Panc1 (cell line): Measurements from ENCODE around the gene FAM20B.

ENCODE experiments used
- POLR2AphosphoS5 ChIP-seq: IDR thresholded peaks from 2 replicates; pipeline ENCODE4 v1.6.1; 2012; ENCODE audit warnings: mild to moderate bottlenecking, low read depth, low read length, moderate library complexity
- TF ChIP-seq, protein P1 (sequence below): fragments of 450-650 bp; IDR thresholded peaks from 2 replicates; pipeline ENCODE4 v1.5.1; 2017; ENCODE audit warnings: mild to moderate bottlenecking
- TF ChIP-seq, protein P2 (sequence below), 2 experiments: IDR thresholded peaks; 2 replicates each; pipeline ENCODE4 v1.6.1; 2011 to 2012; ENCODE audit warnings: low read depth in 2 of 2, control low read depth in 1 of 2, low read length in 1 of 2, mild to moderate bottlenecking in 1 of 2, moderate library complexity in 1 of 2; ENCODE audit not compliant: insufficient read depth in 1 of 2

- TF ChIP-seq, protein P1, sequence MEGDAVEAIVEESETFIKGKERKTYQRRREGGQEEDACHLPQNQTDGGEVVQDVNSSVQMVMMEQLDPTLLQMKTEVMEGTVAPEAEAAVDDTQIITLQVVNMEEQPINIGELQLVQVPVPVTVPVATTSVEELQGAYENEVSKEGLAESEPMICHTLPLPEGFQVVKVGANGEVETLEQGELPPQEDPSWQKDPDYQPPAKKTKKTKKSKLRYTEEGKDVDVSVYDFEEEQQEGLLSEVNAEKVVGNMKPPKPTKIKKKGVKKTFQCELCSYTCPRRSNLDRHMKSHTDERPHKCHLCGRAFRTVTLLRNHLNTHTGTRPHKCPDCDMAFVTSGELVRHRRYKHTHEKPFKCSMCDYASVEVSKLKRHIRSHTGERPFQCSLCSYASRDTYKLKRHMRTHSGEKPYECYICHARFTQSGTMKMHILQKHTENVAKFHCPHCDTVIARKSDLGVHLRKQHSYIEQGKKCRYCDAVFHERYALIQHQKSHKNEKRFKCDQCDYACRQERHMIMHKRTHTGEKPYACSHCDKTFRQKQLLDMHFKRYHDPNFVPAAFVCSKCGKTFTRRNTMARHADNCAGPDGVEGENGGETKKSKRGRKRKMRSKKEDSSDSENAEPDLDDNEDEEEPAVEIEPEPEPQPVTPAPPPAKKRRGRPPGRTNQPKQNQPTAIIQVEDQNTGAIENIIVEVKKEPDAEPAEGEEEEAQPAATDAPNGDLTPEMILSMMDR: no peak
- TF ChIP-seq, protein P2, sequence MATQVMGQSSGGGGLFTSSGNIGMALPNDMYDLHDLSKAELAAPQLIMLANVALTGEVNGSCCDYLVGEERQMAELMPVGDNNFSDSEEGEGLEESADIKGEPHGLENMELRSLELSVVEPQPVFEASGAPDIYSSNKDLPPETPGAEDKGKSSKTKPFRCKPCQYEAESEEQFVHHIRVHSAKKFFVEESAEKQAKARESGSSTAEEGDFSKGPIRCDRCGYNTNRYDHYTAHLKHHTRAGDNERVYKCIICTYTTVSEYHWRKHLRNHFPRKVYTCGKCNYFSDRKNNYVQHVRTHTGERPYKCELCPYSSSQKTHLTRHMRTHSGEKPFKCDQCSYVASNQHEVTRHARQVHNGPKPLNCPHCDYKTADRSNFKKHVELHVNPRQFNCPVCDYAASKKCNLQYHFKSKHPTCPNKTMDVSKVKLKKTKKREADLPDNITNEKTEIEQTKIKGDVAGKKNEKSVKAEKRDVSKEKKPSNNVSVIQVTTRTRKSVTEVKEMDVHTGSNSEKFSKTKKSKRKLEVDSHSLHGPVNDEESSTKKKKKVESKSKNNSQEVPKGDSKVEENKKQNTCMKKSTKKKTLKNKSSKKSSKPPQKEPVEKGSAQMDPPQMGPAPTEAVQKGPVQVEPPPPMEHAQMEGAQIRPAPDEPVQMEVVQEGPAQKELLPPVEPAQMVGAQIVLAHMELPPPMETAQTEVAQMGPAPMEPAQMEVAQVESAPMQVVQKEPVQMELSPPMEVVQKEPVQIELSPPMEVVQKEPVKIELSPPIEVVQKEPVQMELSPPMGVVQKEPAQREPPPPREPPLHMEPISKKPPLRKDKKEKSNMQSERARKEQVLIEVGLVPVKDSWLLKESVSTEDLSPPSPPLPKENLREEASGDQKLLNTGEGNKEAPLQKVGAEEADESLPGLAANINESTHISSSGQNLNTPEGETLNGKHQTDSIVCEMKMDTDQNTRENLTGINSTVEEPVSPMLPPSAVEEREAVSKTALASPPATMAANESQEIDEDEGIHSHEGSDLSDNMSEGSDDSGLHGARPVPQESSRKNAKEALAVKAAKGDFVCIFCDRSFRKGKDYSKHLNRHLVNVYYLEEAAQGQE (IDR thresholded peaks at IDR 0.05; ENCODE audit: insufficient read depth in 1 of 2, low read depth in 2 of 2, low read length in 1 of 2): no peak
- no peak for TF ChIP-seq POLR2AphosphoS5
Observed at GRCh38 chr1:179091691-179092165, 66.0 kb downstream of the FAM20B start.
